ENCODE data around the gene LMNTD1.
A peak's percentile ranks its signal among the peaks of the same experiment; 100 is the strongest.
"Not testable (repeated sequence)": the region's sequence is repeated elsewhere in the genome, so short reads cannot be mapped to it uniquely, and the experiment has no call there.

LMNTD1 gene

GRCh38 chr12:25449007-25449406 is 104.1 kb downstream of the LMNTD1 start:
- Mint-ChIP-seq H3K4me3 (no peak overlapping the region), H3K27me3 (peaks cover 12% of the 10 kb centered on the region), H3K36me3 (no peaks in the 10 kb centered on the region), H3K4me1 (no peaks in the 10 kb centered on the region), H3K27ac (no peak overlapping the region), H3K9me3 (no peaks in the 10 kb centered on the region)
- DNase-seq, result no peak
- CTCF ChIA-PET, result no interaction called here

GRCh38 chr12:25447046-25447445 is 106.0 kb downstream of the LMNTD1 start:
- Mint-ChIP-seq H3K9me3 (no peaks in the 10 kb centered on the region), H3K27me3 (peaks cover 9% of the 10 kb centered on the region), H3K27ac (no peak overlapping the region), H3K4me1 (no peaks in the 10 kb centered on the region), H3K4me3 (no peak overlapping the region), H3K36me3 (no peaks in the 10 kb centered on the region)
- CTCF ChIA-PET, result no interaction called here
- no peak for DNase-seq

GRCh38 chr12:25438638-25439037 is 114.4 kb downstream of the LMNTD1 start:
- Mint-ChIP-seq H3K4me1 (peaks cover 11% of the 10 kb centered on the region), H3K9me3 (no peaks in the 10 kb centered on the region), H3K27me3 (peaks cover 3% of the 10 kb centered on the region), H3K27ac (no peak overlapping the region), H3K4me3 (no peak overlapping the region), H3K36me3 (no peaks in the 10 kb centered on the region)
- no peak for DNase-seq
- CTCF ChIA-PET, result interaction anchor here (0.7 to 1.2 kb wide), 4 partner anchors 579 to 1573 kb away, joined by 3 to 4 read pairs (median 3); no protein-coding TSS in a partner anchor

- Mint-ChIP-seq H3K36me3 (no peaks in the 10 kb centered on the region), H3K27ac (no peak overlapping the region), H3K4me1 (peaks cover 11% of the 10 kb centered on the region), H3K4me3 (no peak overlapping the region), H3K9me3 (no peaks in the 10 kb centered on the region), H3K27me3 (peaks cover 3% of the 10 kb centered on the region)
- DNase-seq, result peak; percentile 35
- CTCF ChIA-PET, result interaction anchor here (0.7 to 2.2 kb wide), 11 partner anchors 37 to 592 kb away, joined by 3 to 5 read pairs (median 4); no protein-coding TSS in a partner anchor
Observed at GRCh38 chr12:25436206-25437030, 116.7 kb downstream of the LMNTD1 start.

GRCh38 chr12:25435431-25435830 is 117.7 kb downstream of the LMNTD1 start:
- no peak for DNase-seq
- Mint-ChIP-seq H3K36me3 (no peaks in the 10 kb centered on the region), H3K9me3 (no peaks in the 10 kb centered on the region), H3K27me3 (peaks cover 3% of the 10 kb centered on the region), H3K4me1 (peaks cover 15% of the 10 kb centered on the region), H3K27ac (no peak overlapping the region), H3K4me3 (no peak overlapping the region)
- CTCF ChIA-PET, result interaction anchor here (0.7 to 2.2 kb wide), 9 partner anchors 36 to 599 kb away, joined by 3 to 5 read pairs (median 4); no protein-coding TSS in a partner anchor

- CTCF ChIA-PET, result interaction anchor here (1.2 to 1.9 kb wide), 3 partner anchors 24 to 600 kb away, joined by 3 to 7 read pairs (median 3); no protein-coding TSS in a partner anchor
- no peak overlapping the region for H3K27ac Mint-ChIP-seq
- peaks cover 3% of the 10 kb centered on the region for H3K27me3 Mint-ChIP-seq
Observed at GRCh38 chr12:25434515-25434914, 118.6 kb downstream of the LMNTD1 start.

GRCh38 chr12:25433581-25434325 is 119.3 kb downstream of the LMNTD1 start:
- DNase-seq, result no peak
- CTCF ChIA-PET, result interaction anchor here (0.8 to 1.9 kb wide), 3 partner anchors 23 to 595 kb away, joined by 3 to 7 read pairs (median 3); no protein-coding TSS in a partner anchor
- H3K9me3 Mint-ChIP-seq, result no peaks in the 10 kb centered on the region

More at GRCh38 chr12:25434515-25434914, 118.6 kb downstream of the LMNTD1 start:
- DNase-seq, result no peak
- Mint-ChIP-seq H3K9me3 (no peaks in the 10 kb centered on the region), H3K4me3 (no peak overlapping the region), H3K4me1 (peaks cover 21% of the 10 kb centered on the region), H3K36me3 (no peaks in the 10 kb centered on the region)

GRCh38 chr12:25433024-25433423 is 120.1 kb downstream of the LMNTD1 start:
- H3K9me3 Mint-ChIP-seq, result no peaks in the 10 kb centered on the region
- CTCF ChIA-PET, result interaction anchor here (1.9 kb wide), 1 partner anchor 584 kb away, joined by 7 read pairs; no protein-coding TSS in a partner anchor

More at GRCh38 chr12:25433581-25434325, 119.3 kb downstream of the LMNTD1 start:
- H3K36me3 Mint-ChIP-seq, result no peaks in the 10 kb centered on the region
- peaks cover 3% of the 10 kb centered on the region for H3K27me3 Mint-ChIP-seq
- H3K27ac Mint-ChIP-seq, result no peak overlapping the region
- peaks cover 21% of the 10 kb centered on the region for H3K4me1 Mint-ChIP-seq
- H3K4me3 Mint-ChIP-seq, result no peak overlapping the region

GRCh38 chr12:25427337-25428249 is 125.5 kb downstream of the LMNTD1 start:
- Mint-ChIP-seq H3K27me3 (no peaks in the 10 kb centered on the region), H3K4me1 (peaks cover 10% of the 10 kb centered on the region), H3K9me3 (no peaks in the 10 kb centered on the region), H3K36me3 (no peaks in the 10 kb centered on the region), H3K4me3 (no peak overlapping the region), H3K27ac (no peak overlapping the region)
- CTCF ChIA-PET, result no interaction called here
- DNase-seq, result no peak

More at GRCh38 chr12:25433024-25433423, 120.1 kb downstream of the LMNTD1 start:
- H3K27ac Mint-ChIP-seq, result no peak overlapping the region
- no peak for DNase-seq
- H3K27me3 Mint-ChIP-seq, result peaks cover 3% of the 10 kb centered on the region
- H3K4me1 Mint-ChIP-seq, result peaks cover 21% of the 10 kb centered on the region
- H3K36me3 Mint-ChIP-seq, result no peaks in the 10 kb centered on the region
- H3K4me3 Mint-ChIP-seq, result no peak overlapping the region

DNA sequence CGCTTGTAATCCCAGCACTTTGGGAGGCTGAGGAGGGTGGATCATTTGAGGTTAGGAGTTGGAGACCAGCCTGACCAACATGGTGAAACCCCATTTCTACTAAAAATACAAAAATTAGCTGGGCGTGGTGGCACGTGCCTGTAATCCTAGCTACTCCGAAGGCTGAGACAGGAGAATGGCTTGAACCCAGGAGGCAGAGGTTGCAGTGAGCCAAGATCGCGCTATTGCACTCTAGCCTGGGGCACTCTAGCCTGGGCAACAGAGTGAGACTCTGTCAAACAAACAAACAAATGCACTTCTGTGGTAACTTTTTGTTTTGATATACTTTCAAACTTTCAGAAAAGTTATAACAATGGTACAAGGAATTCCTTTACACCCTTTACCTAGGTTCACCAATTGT is 126.3 kb downstream of the LMNTD1 start:
- DNase-seq, H3K27me3 Mint-ChIP-seq, H3K36me3 Mint-ChIP-seq, H3K27ac Mint-ChIP-seq, CTCF ChIA-PET, H3K4me1 Mint-ChIP-seq, H3K4me3 Mint-ChIP-seq, H3K9me3 Mint-ChIP-seq: not testable (repeated sequence)
